Cardiac fibroblast (primary cell): ENCODE results near the gene TRPM4.
"Not testable (repeated sequence)": the region's sequence is repeated elsewhere in the genome, so short reads cannot be mapped to it uniquely, and the experiment has no call there.

Source experiments
- DNase-seq, 2 donors: peaks; one replicate each; pipeline versions ENCODE4 v3.0.0 to v3.0.0-alpha.2; 2010; ENCODE audit warnings: low read depth in 2 of 2
- H3K4me3 ChIP-seq, 2 donors: replicated peaks in 1 of 2; 1 replicate in 1 of 2; 2 replicates in 1 of 2; pipeline ENCODE4 v1.5.1; 2011; ENCODE audit warnings: low read depth in 2 of 2, low read length in 2 of 2, mild to moderate bottlenecking in 2 of 2, moderate library complexity in 1 of 2
- CTCF ChIP-seq: IDR thresholded peaks from one replicate; pipeline ENCODE4 v1.5.1; 2011; ENCODE audit warnings: low read depth, mild to moderate bottlenecking, low read length, inconsistent platforms

TRPM4 gene

GRCh38 chr19:49165111-49165750 lies 7.6 kb downstream of the TRPM4 start:
- no peak for DNase-seq
- H3K4me3 ChIP-seq, result no peak overlapping the region
- TF ChIP-seq CTCF, result no peak

- no peak for TF ChIP-seq CTCF
These were observed 8.3 kb downstream of the TRPM4 start for GRCh38 chr19:49165865-49166301.

GRCh38 chr19:49167857-49168409 lies 10.3 kb downstream of the TRPM4 start:
- TF ChIP-seq CTCF, result no peak
- no peak for DNase-seq
- H3K4me3 ChIP-seq, result no peak overlapping the region

More at GRCh38 chr19:49165865-49166301, 8.3 kb downstream of the TRPM4 start:
- H3K4me3 ChIP-seq, result no peak overlapping the region
- DNase-seq, result no peak

GRCh38 chr19:49168421-49168820 lies 10.8 kb downstream of the TRPM4 start:
- no peak overlapping the region for H3K4me3 ChIP-seq
- DNase-seq, result no peak
- TF ChIP-seq CTCF, result no peak

- TF ChIP-seq CTCF, result no peak
- DNase-seq, result no peak
- no peak overlapping the region for H3K4me3 ChIP-seq
These were observed 15.6 kb downstream of the TRPM4 start for GRCh38 chr19:49173198-49173597.

- no peak for TF ChIP-seq CTCF
- H3K4me3 ChIP-seq, result no peak overlapping the region
- no peak for DNase-seq
These were observed 23.1 kb downstream of the TRPM4 start for GRCh38 chr19:49180659-49181058.

GRCh38 chr19:49182010-49182847 lies 24.6 kb downstream of the TRPM4 start:
- H3K4me3 ChIP-seq, DNase-seq: not testable (repeated sequence)
